ENCODE measurements around the gene TMEM109.

- TF ChIP-seq KDM5A (IDR thresholded peaks at IDR 0.05; ENCODE audit: low read length) (no peak), SIN3A (conservative IDR thresholded peaks at IDR 0.05 in 1 of 2, IDR thresholded peaks at IDR 0.05 in 1 of 2; ENCODE audit: low read depth in 1 of 2, low read length in 2 of 2) (no peak), POLR2A (IDR thresholded peaks at IDR 0.05; ENCODE audit: control extremely low read depth in 1 of 2, low read depth in 2 of 2, low read length in 2 of 2) (no peak), CTCF (IDR thresholded peaks at IDR 0.05; ENCODE audit: control extremely low read depth in 1 of 3, insufficient read depth in 1 of 3, low read depth in 1 of 3, low read length in 3 of 3) (no peak), EP300 (IDR thresholded peaks at IDR 0.05; ENCODE audit: borderline replicate concordance in 1 of 2, low read depth in 2 of 2, low read length in 2 of 2) (no peak), JUND (IDR thresholded peaks at IDR 0.05; ENCODE audit: low read length) (no peak), SP1 (IDR thresholded peaks at IDR 0.05; ENCODE audit: low read depth, low read length) (no peak), MAX (IDR thresholded peaks at IDR 0.05) (no peak), EZH2 (IDR thresholded peaks at IDR 0.05; ENCODE audit: low read depth, low read length, severe bottlenecking) (no peak), SAP30 (IDR thresholded peaks at IDR 0.05; ENCODE audit: insufficient read depth, insufficient replicate concordance, low read length) (no peak)
These were observed 13.1 kb upstream of the TMEM109 start for GRCh38 chr11:60900673-60901404.
